DMS153 treated with DMSO at 0.1 percent for 48 hours (cell line): ENCODE measurements around the gene ARHGEF28.

ENCODE experiments used
- DNase-seq: peaks from one replicate; lab custom pipeline; 2025; ENCODE audit not compliant: unreplicated experiment; lab: John Stamatoyannopoulos, UW

ARHGEF28 gene

GRCh38 chr5:73693573-73694061 is 67.6 kb downstream of the ARHGEF28 start:
- no peak for DNase-seq

- no peak for DNase-seq
Measured at GRCh38 chr5:73694089-73694488, 68.1 kb downstream of the ARHGEF28 start.

GRCh38 chr5:73698011-73698410 is 72.0 kb downstream of the ARHGEF28 start:
- no peak for DNase-seq

- DNase-seq = no peak
Measured at GRCh38 chr5:73701566-73701965, 75.6 kb downstream of the ARHGEF28 start.

- no peak for DNase-seq
Measured at GRCh38 chr5:73702534-73702933, 76.5 kb downstream of the ARHGEF28 start.

GRCh38 chr5:73702951-73703350 is 77.0 kb downstream of the ARHGEF28 start:
- DNase-seq = no peak

- DNase-seq = no peak
Measured at GRCh38 chr5:73705364-73705763, 79.4 kb downstream of the ARHGEF28 start.

- DNase-seq = no peak
Measured at GRCh38 chr5:73706963-73707362, 81.0 kb downstream of the ARHGEF28 start.

GRCh38 chr5:73709536-73710129 is 83.6 kb downstream of the ARHGEF28 start:
- no peak for DNase-seq

- DNase-seq = no peak
Measured at GRCh38 chr5:73716284-73716808, 90.3 kb downstream of the ARHGEF28 start.

GRCh38 chr5:73718762-73719161 is 92.8 kb downstream of the ARHGEF28 start:
- no peak for DNase-seq

GRCh38 chr5:73719632-73720031 is 93.6 kb downstream of the ARHGEF28 start:
- DNase-seq = no peak

- no peak for DNase-seq
Measured at GRCh38 chr5:73722231-73722630, 96.2 kb downstream of the ARHGEF28 start.

- no peak for DNase-seq
Measured at GRCh38 chr5:73726071-73726470, 100.1 kb downstream of the ARHGEF28 start.

- no peak for DNase-seq
Measured at GRCh38 chr5:73726606-73727231, 100.7 kb downstream of the ARHGEF28 start.

- no peak for DNase-seq
Measured at GRCh38 chr5:73727470-73727869, 101.5 kb downstream of the ARHGEF28 start.

- no peak for DNase-seq
Measured at GRCh38 chr5:73728493-73729273, 102.7 kb downstream of the ARHGEF28 start.

GRCh38 chr5:73729329-73729728 is 103.3 kb downstream of the ARHGEF28 start:
- no peak for DNase-seq

- no peak for DNase-seq
Measured at GRCh38 chr5:73732045-73732444, 106.0 kb downstream of the ARHGEF28 start.

- DNase-seq = no peak
Measured at GRCh38 chr5:73733219-73733618, 107.2 kb downstream of the ARHGEF28 start.

- DNase-seq = no peak
Measured at GRCh38 chr5:73735032-73735734, 109.2 kb downstream of the ARHGEF28 start.
